GM21360 (cell line): Measurements from ENCODE around the gene DNAH9.

Experiments used
- ATAC-seq: cut with Tn5 transposase; IDR thresholded peaks from one replicate; pipeline ENCODE4 v1.9.1; 2021; ENCODE audit warnings: mild to moderate bottlenecking, moderate library complexity; ENCODE audit not compliant: unreplicated experiment

The DNAH9 gene

DNA sequence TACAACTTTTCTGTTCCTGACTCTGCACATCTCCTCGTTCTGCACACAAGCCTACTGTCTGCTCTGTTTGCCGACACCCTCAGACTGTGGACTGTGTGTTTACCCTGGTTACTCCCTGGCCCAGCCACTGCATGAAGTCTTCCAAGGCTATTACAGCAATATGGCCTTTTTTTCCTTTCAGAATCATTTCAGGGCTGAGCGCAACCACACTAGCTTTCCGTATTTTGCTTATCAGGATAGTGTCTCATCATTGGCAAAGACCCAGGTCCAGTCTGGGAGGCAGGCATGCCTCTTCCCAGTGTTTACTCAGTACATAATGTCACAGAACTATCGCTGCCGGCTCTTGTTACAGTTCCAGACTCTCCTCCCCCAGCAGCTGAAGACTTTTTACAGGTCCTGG, 10.1 kb downstream of the DNAH9 start:
- ATAC-seq = no peak

DNA sequence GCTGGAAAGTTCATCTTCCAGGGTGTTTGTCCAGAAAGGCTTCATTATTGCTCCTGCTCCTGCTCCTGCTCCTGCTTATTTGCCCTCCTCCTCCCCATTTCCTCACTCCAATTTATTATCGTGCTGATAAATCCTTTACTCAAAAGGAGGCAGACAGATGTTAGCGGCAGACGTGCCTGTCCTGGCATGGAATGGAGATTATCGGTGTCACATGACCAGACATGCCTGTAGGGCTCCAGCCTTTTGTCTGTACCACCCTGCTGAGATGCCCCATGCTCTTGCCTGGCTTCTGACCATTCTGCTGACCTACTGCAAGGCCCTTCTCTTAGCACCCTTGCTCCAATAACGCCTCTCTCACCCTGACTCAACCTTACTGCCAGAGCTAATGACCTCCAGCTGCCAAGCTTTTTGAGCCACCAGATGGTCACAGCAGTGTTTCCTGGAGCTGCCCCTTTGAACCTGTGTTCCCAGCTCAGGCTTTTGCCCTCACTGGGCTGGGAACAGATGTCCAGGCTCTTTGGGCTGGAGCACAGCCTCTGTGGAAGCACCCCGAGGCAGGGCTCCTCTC, 12.8 kb downstream of the DNAH9 start:
- ATAC-seq = no peak

DNA sequence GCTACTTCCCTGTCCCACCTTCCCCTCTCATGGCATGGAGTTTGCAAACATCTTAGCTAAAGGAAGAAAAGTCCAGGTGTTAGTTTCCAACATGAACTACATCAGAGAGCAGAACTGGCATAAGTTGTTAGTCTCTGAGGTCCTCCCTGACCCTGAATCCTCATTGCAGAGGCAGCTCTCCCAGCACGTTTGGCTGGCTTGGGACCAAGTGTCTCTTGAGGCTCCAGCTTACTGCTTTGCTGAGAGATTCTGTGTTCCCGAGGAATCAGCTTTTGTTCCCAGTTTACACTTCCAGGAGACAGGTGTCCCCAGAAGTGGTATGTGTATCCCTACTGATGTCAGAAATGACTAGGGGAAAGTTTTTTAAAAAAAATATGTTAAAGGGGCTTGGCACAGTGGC, 14.7 kb downstream of the DNAH9 start:
- no peak for ATAC-seq

DNA sequence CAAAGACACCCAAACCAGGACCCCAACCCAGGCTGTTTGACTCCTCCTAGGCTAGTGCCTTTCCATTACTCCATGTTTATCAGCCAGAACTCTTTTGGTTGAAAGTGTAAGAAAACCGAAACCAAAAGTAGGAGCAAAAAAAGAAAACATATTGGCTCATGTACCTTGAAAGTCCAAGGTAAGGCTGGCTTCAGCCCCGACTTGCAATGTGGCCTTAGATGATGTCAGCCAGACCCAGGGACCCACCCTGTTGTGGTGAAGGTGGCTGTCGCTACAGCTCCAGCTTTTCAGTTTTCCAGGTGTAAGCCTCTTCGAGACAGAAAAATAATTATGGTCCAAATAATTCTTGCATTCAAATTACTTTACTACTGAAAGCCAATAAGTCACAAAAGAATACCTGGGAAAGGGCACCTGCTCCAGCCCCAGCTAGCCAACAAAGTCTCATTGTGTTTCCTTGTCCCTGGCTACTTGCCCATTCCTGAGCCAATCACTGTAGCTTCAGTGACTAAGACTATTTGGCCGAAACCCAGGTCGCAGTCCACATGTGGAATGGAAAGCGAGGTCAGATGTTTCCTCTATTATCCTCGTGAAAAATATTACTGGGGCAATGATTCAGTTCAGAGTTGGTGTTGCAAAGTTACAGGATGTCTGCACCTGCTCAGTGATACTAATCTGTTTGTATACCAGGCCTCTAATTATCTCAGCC, 20.7 kb downstream of the DNAH9 start:
- ATAC-seq = no peak

DNA sequence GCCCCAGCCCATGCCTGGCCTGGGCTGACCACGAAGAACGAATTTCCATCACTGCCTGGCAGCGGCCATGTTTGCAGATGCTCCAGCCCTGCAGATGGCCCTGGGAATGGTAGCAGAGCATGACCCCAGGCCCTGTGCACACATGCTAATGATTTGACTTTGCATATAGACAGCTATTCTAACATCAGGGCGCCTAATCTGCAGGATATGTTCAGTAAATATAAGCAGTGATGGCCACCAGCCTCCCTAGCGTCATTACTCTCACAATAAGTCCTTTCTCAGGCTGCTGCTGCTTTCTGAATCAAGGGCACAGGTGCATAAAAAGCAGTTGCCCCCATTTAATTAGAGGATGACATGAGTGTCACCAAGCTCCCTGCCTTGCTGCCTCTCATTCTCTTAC, 24.2 kb downstream of the DNAH9 start:
- no peak for ATAC-seq

DNA sequence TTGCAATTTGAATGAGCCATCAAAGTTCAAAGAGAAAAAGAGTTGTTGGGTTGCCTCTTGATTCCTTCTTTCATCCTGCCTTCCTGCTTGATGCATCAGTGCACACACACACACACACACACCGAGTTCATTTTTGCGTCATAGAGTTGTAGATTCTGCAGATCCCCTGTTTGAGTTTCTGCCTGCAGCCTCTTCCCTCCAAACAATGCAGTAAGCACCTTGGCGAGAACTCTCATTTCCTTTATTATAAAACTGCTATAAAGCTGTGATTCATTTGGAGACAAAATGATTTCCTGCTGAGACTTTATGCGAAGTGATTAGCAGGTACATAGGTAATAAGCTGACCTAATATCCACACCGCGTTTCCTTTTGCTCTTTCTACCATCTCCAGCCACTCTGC, 26.7 kb downstream of the DNAH9 start:
- no peak for ATAC-seq

DNA sequence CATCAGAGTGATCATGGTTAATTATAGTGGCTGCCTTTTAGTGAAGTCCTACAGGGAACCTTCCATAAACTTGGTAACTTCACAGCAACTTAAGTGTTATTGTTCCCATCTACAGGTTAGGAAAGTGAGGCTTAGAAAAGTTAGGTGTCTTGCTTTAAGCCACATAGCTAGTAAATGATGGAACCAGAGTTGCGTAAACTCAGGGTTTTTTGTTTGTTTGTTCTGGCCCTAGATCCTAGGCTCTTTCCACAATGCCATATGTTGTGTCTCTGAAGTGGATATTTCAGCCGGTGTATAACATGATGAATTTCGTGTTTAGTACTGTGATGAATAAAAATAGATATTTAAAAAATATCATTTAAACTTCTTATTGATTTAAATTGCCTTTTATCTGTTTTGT, 27.6 kb downstream of the DNAH9 start:
- ATAC-seq = no peak

DNA sequence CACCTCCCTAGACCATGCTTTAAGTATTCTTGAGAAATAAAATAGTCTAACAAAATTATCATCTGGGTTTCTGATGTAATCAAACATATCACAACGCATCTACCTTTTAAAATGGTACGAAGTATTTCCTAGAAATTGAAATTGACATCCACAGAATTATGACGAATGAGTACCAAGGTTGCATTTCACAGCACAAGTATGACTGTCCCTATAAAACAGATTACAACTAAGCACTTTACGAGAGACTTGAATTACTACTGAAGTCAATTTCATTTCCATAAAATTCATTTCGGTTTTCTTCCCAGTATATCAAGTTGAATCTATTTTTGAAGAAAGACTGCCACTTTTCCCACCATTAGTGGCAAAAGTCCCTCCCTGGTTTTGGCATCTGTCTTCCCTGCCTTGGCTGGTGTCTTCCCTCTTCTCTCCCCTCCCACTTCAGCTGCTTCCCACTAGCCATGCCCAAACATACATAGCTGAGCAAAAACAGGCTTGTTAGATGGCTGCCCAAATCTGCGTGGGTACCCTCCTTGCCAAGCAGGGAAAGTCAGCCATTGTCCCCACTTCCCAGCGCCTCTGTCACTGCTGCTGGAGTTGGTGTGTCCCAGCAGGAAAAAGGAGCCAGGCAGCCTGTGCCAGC, 29.2 kb downstream of the DNAH9 start:
- no peak for ATAC-seq

DNA sequence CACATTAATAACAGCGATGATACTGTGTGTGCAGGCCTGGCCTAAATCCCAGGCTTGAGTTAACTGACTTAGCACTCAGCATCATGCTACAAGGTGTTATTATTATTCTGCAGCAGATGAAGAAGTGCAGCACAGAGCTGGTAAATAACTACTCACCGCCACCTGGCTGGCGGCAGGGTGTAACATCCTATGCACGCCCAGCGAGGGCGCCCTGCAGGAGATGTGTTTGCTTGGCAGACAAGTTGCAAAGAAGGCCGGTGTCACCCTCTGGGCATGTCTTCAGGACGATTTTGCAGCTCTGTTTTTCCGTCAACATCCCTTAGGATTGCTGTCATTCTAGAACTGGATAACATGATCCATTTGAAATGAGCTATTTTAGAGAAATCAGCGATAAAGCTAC, 30.1 kb downstream of the DNAH9 start:
- ATAC-seq = no peak

DNA sequence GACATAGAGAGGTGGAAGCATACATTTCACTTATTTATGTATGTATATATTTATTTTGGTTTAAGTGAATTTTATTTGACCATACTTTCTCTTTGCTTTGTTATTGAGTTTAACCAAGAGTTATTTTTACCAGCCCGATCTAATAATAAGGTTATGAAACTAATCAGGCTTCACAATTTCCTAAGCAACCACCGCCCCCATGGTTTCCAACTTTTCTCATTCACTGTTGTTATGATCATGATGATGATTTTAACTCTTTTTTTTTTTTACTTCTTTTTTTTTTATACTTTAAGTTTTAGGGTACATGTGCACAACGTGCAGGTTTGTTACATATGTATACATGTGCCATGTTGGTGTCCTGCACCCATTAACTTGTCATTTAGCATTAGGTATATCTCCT, 30.6 kb downstream of the DNAH9 start:
- ATAC-seq = no peak

DNA sequence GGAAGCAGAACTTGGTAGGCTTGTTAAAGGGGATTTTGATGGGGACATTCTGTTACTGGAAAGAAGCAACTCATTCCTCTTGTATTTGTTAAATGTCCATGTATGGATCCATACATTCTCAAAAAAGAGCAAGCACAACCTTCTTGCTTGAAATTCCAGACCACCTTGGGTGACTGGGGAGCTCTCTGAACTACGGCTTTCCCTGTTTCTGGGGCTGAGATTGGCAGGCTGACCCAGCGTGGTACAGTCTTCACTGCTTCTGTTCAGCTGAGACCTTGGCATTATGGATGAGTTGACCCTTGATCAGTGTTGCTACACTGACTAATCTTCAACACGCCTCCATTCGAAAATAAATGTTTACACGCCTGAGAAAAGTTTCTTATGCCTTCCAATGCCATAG, 38.5 kb downstream of the DNAH9 start:
- ATAC-seq = no peak

DNA sequence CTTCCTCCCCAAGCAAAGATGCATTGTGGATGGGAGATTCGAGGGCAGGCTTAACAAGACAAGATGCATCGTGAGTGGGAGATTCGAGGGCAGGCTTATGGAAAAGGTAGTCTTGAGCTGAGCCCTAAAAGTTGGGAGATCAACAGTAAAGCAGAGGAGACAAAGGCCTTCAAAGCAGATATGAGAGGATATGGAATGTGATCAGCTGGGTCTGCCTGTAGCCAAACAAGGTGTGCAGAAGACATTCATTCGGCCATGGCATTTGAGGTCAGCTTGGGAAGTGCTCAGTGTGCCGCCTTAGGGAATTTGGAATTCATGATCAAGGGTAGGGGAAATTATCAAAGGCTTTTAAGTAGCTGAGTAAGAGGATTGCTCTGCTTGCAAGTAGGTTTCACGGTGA, 39.5 kb downstream of the DNAH9 start:
- ATAC-seq = no peak

DNA sequence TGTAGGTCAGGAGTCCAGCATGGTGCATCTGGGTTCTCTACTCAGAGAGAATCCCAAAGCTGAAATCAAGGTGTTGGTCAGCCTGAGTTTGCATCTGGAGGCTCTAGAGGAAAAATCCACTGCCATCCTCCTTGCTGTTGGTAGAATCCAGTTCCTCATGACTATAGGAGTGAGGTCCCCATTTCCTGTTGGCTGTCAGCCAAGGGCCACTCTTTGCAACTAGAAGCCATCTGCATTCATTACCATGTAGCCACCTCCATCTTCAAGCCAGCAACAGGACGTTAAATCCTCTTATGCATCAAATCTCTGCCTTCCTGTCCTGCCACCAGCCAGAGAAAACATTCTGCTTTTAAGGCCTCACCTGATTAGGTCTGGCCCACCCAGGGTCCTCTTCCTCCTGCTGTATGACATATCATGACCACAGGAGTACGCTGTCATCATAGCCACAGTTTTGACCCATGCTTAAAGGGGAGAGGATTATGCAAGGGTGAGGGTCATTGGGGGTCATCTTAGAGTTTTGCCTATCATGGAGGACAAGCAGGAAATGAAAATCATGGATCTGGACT, 40.5 kb downstream of the DNAH9 start:
- ATAC-seq = no peak

DNA sequence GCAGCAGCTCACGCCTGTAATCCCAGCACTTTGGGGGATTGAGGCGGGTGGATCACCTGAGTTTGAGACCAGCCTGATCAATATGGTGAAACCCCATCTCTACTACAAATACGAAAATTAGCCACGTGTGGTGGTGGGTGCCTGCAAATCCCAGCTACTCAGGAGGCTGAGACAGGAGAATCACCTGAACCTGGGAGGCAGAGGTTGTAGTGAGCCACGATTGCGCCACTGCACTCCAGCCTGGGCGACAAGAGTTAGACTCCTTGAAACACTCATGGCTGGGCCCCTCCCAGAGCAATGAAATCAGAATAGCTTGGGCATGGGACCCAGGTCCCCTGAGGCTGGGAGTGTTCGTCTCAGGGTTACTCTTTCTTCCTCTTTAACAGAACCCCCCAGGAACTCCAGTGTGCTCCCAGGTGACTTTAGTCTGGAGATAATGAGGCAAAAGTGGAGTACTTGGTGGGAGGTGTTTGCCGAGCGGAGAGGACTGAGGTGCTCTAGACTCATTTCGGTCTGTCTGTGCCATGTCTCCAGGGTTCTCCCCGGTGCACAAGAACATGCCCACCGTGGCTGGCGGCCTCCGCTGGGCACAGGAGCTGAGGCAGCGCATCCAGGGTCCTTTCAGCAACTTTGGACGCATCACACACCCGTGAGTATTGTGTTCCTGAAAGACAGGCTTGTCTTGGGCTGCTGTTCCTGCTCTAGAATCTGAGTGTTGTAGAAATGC, 41.6 kb downstream of the DNAH9 start:
- no peak for ATAC-seq

DNA sequence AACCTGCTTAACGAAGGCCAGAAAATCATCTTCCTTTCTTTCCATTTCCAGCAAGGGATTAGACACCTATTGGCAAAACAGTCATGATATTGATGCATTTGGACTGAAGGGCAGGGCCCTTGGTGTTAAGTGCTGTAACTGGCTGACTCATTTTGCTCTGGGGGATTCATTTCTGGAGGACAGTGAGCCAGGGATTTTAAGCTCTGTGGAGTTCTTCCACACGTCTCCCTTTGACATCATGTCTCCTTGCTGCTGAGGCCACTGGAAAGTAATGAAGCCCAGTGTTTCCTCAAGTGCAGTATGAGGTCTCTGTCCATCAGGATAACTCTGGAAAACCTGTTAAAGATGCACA, 42.2 kb downstream of the DNAH9 start:
- no peak for ATAC-seq

DNA sequence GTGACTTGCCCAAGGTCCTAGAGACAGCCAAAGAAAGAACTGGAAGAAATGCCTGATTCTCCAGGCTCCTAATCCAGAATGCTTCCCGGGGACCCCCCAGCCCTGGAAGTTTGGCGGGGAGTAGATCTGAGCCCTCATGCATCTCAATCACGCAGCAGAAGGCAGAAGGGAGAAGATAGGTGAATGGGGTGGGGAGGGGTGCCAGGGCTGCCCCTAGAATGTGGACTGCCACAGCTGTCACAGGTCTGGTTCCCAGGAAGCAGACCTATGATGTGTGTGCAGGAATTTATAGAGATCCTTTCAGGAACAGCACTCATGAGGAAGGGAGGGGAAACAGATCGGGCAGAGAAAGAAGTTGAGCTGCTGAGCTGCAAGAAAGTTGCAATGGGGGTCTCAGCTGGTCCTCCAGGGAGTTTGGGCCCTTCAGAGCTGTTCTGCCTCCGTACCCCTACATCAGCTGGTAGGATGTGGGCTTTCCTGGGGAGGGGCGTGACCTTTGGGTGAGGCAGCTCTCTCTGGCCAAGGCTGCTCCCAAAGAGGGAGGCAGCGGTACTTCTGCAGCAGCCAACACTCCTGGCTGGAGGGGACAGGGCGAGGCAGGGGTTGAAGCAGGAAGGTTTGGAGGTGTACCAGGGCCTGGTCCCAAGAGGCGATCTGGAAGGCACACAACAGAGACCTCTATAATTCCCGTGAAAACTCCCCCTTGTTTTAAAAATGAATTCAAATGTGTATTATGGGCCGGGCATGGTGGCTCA, 43.4 kb downstream of the DNAH9 start:
- no peak for ATAC-seq

DNA sequence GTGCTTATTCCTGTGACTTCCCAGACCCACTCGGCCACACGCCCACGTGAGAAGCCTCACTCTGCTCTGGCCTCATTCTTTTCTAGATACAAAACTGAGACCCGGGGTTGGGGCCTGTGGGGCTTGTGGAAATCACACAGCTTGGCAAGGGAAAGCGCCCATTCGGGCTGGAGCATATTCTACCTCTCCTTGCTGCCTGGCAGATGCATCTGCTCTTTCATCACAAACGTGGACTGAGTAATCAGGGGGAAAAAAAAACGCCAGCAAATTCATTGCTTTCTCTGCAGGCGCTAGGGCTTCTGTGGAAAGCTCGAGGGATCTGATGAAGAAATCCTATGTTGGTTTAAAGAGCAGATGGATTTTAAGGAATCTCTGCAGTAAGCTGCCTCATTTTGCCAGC, 44.4 kb downstream of the DNAH9 start:
- no peak for ATAC-seq

DNA sequence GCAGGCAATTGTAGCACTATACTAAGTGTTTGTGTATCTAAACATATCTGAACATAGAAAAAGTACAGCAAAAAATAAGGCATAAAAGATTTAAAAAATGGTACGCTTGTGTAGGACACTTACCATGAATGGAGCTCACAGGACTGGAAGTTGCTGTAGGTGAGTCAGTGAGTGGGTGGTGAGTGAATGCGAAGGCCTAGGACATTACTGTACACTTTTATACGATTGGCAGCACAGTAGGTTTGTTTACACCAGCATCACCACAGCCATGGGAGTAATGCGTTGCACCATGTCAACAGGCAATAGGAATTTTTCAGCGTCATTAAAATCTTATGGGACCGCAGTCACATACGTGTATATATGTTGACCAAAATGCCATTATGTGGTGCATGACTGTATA, 45.6 kb downstream of the DNAH9 start:
- ATAC-seq = no peak

DNA sequence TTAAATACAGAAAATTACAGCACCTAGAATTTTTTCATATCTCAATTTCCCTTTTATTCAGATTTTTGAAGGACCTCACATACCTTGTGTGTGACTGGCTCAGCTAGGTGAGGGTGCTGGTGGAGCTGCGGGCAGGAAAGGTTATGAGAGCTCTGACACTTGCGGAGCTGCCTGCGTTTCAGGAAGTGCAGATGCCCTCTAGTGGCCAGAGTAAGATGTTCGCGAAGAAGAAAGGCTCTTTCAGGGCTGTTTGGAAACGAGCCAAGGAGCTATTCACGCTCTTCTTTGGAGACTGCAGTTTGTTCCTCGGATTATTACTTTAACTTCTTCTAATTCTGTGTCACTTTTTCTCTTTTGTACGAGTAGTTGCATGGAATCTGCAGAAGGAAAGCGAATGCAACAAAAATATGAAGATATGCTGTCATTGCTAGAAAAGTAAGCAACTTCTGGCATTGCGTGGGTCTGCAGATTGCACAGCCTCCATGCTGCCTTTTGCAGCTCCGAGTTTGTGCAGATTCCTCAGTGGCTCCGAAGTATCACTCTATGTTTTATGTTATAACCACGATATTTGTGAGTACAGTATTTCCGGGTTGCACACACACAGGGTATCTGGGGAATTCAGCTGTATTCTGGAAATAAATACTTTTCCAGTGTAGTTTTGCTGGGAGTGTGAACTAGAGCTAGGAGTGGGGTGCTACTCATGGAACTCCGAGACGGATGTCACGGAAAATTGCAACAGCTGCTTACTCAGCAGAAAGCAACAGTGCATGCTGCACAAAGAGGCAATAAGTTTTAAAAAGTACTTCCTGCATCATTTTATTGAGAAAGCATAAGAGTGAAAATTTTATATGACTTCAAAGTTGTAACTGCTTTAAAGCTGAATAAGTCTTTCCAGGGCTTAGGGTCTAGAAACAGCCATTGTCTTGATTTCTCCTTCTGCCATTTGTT, 46.3 kb downstream of the DNAH9 start:
- no peak for ATAC-seq

DNA sequence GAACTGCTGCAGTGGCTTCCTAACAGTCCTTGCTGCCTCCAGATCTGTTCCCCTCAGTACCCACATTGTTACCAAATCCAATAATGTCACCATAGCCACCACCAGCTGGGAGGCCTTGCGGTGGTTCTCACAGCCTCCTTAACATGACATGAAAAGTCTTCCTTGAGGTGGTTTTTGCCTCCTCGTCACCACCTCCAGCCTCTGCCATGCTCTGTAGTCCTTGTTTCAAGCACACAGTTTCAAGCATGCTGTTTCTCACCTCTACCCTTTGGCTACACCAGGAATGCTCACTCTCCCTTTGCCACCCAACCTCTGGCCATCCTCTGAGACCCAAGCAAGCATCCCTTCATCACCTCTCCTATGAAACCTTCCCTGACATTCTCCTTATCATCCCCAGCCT, 47.2 kb downstream of the DNAH9 start:
- no peak for ATAC-seq
